Activated CD4-positive, alpha-beta memory T cell treated with anti-CD3 and anti-CD28 coated beads for 36 hours (primary cell): Measurements from ENCODE around the gene ANXA2R. TPM values are rescaled to one million over a fixed set of nuclear protein-coding genes. Genes with fewer than 3 reads are reported as not detected.
"Not testable (repeated sequence)": the region's sequence is repeated elsewhere in the genome, so short reads cannot be mapped to it uniquely, and the experiment has no call there.

ENCODE experiments used
- CTCF ChIA-PET: fragments of 350-600 bp; sonication (Branson Sonifier 250); formaldehyde crosslinking; loops from one replicate; lab custom pipeline; 2021; ENCODE audit warnings: antibody characterized with exemption, inconsistent platforms; lab: Charles Lee
- POLR2A ChIA-PET: fragments of 350-600 bp; sonication (Branson Sonifier 250); formaldehyde crosslinking; loops from one replicate; lab custom pipeline; 2021; ENCODE audit warnings: antibody characterized with exemption; lab: Charles Lee
- DNase-seq: peaks from one replicate; pipeline ENCODE4 v3.0.0-alpha.2; 2020
- H3K27ac Mint-ChIP-seq: one replicate; pipeline ENCODE4 v1.8.0; 2021; ENCODE audit warnings: mixed read lengths
- H3K27me3 Mint-ChIP-seq: one replicate; pipeline ENCODE4 v1.8.0; 2021; ENCODE audit warnings: mixed read lengths
- H3K36me3 Mint-ChIP-seq: one replicate; pipeline ENCODE4 v1.8.0; 2021; ENCODE audit warnings: mixed read lengths
- H3K4me1 Mint-ChIP-seq: one replicate; pipeline ENCODE4 v1.8.0; 2021; ENCODE audit warnings: low read depth, mixed read lengths
- H3K4me3 Mint-ChIP-seq: one replicate; pipeline ENCODE4 v1.8.0; 2021; ENCODE audit warnings: mild to moderate bottlenecking, mixed read lengths
- H3K9me3 Mint-ChIP-seq: one replicate; pipeline ENCODE4 v1.8.0; 2021; ENCODE audit warnings: mixed read lengths
- intact Hi-C: fragments of 100-400 bp; cut with micrococcal nuclease; formaldehyde crosslinking; loops from one replicate; pipeline ENCODE4 v1.15.1; 2023
- total RNA-seq, 2 experiments: library from RNA; stranded (reverse); gene quantifications; one replicate each; pipeline ENCODE4 v1.2.3, GENCODE V29; 2021

The ANXA2R gene
- total RNA-seq, 2 experiments from 2014 or later: 2.8 to 3.8 TPM

- CTCF ChIA-PET: interaction anchor here (0.7 kb wide), 1 partner anchor 75 kb away, joined by 3 read pairs; no protein-coding TSS in a partner anchor
- no peak overlapping the region for H3K27ac Mint-ChIP-seq
Measured at GRCh38 chr5:43027054-43027785, 12.9 kb downstream of the ANXA2R start.

DNA sequence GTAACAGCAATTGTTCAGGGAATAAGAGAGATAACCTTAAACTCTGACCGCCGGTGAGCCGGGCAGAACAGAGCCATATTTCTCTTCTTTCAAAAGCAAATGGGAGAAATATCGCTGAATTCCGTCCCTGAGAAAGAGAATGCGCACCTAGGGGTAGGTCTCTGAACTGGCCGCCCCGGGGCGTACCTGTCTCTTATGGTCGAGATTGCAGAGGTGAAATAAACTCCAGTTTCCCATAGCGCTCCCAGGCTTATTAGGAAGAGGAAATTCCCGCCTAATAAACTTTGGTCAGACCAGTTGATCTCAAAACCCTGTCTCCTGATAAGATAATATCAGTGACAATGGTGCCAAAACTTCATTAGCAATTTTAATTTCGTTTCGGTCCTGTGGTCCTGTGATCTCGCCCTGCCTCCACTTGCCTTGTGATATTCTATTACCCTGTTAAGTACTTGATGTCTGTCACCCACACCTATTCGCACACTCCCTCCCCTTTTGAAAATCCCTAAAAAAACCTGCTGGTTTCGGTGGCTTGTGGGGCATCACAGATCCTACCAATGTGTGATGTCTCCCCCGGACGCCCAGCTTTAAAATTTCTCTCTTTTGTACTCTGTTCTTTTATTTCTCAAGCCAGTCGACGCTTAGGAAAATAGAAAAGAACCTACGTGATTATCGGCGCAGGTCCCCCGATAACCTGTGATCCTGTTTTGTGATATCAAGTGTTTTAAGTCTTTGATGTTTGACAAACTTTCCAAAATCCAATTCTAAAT is 14.8 kb downstream of the ANXA2R start:
- H3K4me1 Mint-ChIP-seq: peaks cover 26% of the 10 kb centered on the region
- POLR2A ChIA-PET, H3K4me3 Mint-ChIP-seq, H3K9me3 Mint-ChIP-seq, intact Hi-C loops, H3K36me3 Mint-ChIP-seq, H3K27me3 Mint-ChIP-seq, DNase-seq, H3K27ac Mint-ChIP-seq: not testable (repeated sequence)
- CTCF ChIA-PET: interaction anchor here (1.1 to 1.2 kb wide), 2 partner anchors 13 to 117 kb away, joined by 3 read pairs; no protein-coding TSS in a partner anchor

More at GRCh38 chr5:43027054-43027785, 12.9 kb downstream of the ANXA2R start:
- DNase-seq: no peak
- intact Hi-C loops: no loop called here
- no peaks in the 10 kb centered on the region for H3K9me3 Mint-ChIP-seq
- POLR2A ChIA-PET: interaction anchor here (0.6 kb wide), 2 partner anchors 19 to 401 kb away, joined by 3 read pairs; no protein-coding TSS in a partner anchor
- H3K27me3 Mint-ChIP-seq: no peaks in the 10 kb centered on the region
- H3K4me3 Mint-ChIP-seq: no peak overlapping the region
- H3K4me1 Mint-ChIP-seq: peaks cover 19% of the 10 kb centered on the region
- H3K36me3 Mint-ChIP-seq: no peaks in the 10 kb centered on the region

DNA sequence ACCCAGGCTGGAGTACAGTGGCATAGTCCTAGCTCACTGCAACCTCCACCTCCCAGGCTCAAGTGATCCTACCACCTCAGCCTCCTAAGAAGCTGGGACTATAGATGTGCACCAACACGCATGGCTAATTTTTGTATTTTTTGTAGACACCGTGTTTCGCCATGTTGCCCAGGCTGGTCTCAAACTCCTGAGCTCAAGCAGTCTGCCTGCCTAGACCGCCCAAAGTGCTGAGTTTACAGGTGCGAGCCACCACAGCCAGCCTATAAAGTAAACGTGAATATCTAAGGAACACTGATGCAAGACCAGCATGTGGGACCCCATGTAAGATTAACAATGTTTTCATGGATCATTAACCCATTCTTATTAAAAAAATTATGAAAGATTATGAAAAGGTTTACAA is 15.9 kb downstream of the ANXA2R start:
- H3K4me3 Mint-ChIP-seq: no peak overlapping the region
- H3K27me3 Mint-ChIP-seq: no peaks in the 10 kb centered on the region
- no peak for DNase-seq
- POLR2A ChIA-PET: interaction anchor here (0.6 kb wide), 1 partner anchor 17 kb away, joined by 3 read pairs; no protein-coding TSS in a partner anchor
- CTCF ChIA-PET: interaction anchor here (0.7 to 1.8 kb wide), 4 partner anchors 15 to 115 kb away, joined by 3 to 5 read pairs (median 4); no protein-coding TSS in a partner anchor
- H3K4me1 Mint-ChIP-seq: peaks cover 19% of the 10 kb centered on the region
- H3K9me3 Mint-ChIP-seq: no peaks in the 10 kb centered on the region
- no peak overlapping the region for H3K27ac Mint-ChIP-seq
- intact Hi-C loops: no loop called here
- no peaks in the 10 kb centered on the region for H3K36me3 Mint-ChIP-seq

DNA sequence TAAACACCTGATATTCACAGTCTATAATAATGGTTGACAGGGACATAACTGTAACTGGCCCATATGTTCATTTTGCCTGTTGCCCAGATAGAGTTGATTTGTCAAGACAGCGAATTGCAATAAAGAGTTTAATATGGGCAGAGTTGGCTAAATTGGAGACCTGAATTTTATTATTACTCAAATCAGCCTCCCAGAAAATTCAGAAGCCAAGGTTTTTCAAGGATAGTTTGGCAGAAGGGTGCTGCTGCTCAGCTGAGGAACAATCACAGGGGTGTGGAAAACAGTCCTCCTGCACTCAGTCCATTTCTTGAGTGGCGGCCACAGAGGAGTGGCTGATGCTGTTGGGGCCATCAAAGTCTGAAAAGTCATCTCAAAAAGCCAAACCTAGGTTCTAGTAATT is 19.0 kb downstream of the ANXA2R start:
- CTCF ChIA-PET: interaction anchor here (0.6 to 7.4 kb wide), 12 partner anchors 9 to 369 kb away, joined by 3 to 126 read pairs (median 8); partner anchors contain the start of genes ANXA2R and HMGCS1
- Mint-ChIP-seq H3K27ac (peak overlapping the region; percentile 56), H3K4me3 (no peak overlapping the region), H3K27me3 (no peaks in the 10 kb centered on the region), H3K4me1 (peaks cover 18% of the 10 kb centered on the region), H3K36me3 (peaks cover 2% of the 10 kb centered on the region), H3K9me3 (no peaks in the 10 kb centered on the region)
- POLR2A ChIA-PET: interaction anchor here (1.4 to 5.9 kb wide), 9 partner anchors 8 to 71 kb away, joined by 5 to 93 read pairs (median 26); no protein-coding TSS in a partner anchor
- intact Hi-C loops: loop anchor here (2.0 kb wide), 1 partner anchor 464 kb away; no protein-coding TSS in a partner anchor
- DNase-seq: no peak

- Mint-ChIP-seq H3K27ac (peak overlapping the region; percentile 98), H3K27me3 (no peaks in the 10 kb centered on the region), H3K4me1 (peaks cover 26% of the 10 kb centered on the region), H3K36me3 (peaks cover 2% of the 10 kb centered on the region), H3K9me3 (no peaks in the 10 kb centered on the region), H3K4me3 (peak overlapping the region; percentile 97)
- intact Hi-C loops: loop anchor here (1.0 to 2.0 kb wide), 5 partner anchors 9 to 464 kb away; partner anchors contain the start of gene ANXA2R
- ChIA-PET CTCF (interaction anchor here (0.8 to 7.4 kb wide), 17 partner anchors 10 to 463 kb away, joined by 3 to 126 read pairs (median 6); partner anchors contain the start of genes ANXA2R, HMGCS1 and TMEM267), POLR2A (interaction anchor here (0.8 to 5.9 kb wide), 13 partner anchors 8 to 464 kb away, joined by 3 to 93 read pairs (median 9); partner anchors contain the start of gene TMEM267)
- DNase-seq: no peak
Measured at GRCh38 chr5:43020399-43020746, 19.7 kb downstream of the ANXA2R start.

DNA sequence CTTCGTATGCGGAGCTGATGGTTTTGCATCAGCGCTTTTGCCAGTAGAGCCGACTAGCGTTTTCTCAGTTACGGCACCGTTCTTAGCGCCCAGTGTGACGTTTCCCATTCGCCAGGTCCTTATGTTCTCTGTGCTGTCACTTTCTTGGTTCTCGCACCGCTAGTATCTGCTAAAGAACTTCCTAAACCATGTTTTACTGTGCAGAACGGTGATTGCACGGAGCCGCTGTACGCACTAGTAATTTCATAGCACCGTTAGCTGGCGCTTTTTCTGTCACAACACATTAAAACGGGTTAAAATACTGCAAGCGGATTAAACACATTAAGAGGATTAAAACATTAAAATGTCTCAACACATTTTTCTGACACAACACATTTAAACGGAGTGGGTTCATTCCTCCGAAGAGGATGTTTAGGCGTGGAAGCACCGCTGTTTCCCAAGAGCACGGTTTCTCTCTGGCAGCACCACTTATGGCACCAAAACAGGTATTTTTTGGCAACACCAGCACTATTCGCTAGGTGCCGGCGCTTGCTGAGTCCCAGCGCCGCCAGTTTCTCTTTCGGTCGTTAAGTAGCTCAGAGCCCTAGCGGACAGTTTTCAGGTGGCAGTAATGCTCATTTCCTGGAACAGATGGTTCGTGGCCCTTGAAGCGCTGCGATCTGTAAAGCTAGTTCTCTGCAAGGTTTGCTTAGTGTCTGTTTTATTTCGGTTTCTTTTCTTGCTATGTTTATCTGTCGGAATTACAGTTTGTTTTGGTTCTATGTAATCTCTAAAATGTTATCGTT is 20.3 kb downstream of the ANXA2R start:
- intact Hi-C loops: loop anchor here (1.0 to 5.0 kb wide), 10 partner anchors 9 to 1118 kb away; partner anchors contain the start of genes ANXA2R, NIM1K, RIMOC1 and ZNF131
- CTCF ChIA-PET: interaction anchor here (0.6 to 7.4 kb wide), 24 partner anchors 11 to 1154 kb away, joined by 3 to 126 read pairs (median 4); partner anchors contain the start of genes ANXA2R, HMGCS1, TMEM267 and ZNF131
- peak; percentile 91 for DNase-seq
- peak overlapping the region; percentile 98 for H3K27ac Mint-ChIP-seq
- H3K4me3 Mint-ChIP-seq: peak overlapping the region; percentile 97
- peaks cover 2% of the 10 kb centered on the region for H3K36me3 Mint-ChIP-seq
- no peaks in the 10 kb centered on the region for H3K27me3 Mint-ChIP-seq
- POLR2A ChIA-PET: interaction anchor here (0.6 to 5.9 kb wide), 15 partner anchors 9 to 464 kb away, joined by 3 to 93 read pairs (median 6); partner anchors contain the start of gene TMEM267
- peaks cover 32% of the 10 kb centered on the region for H3K4me1 Mint-ChIP-seq
- H3K9me3 Mint-ChIP-seq: no peaks in the 10 kb centered on the region

GRCh38 chr5:43019291-43019613 is 20.9 kb downstream of the ANXA2R start:
- DNase-seq: no peak
- ChIA-PET POLR2A (interaction anchor here (1.2 to 5.9 kb wide), 11 partner anchors 11 to 465 kb away, joined by 3 to 93 read pairs (median 24); partner anchors contain the start of gene TMEM267), CTCF (interaction anchor here (1.2 to 7.4 kb wide), 14 partner anchors 11 to 465 kb away, joined by 3 to 126 read pairs (median 8); partner anchors contain the start of genes ANXA2R, TMEM267 and ZNF131)
- Mint-ChIP-seq H3K27me3 (no peaks in the 10 kb centered on the region), H3K27ac (peak overlapping the region; percentile 98), H3K36me3 (peaks cover 2% of the 10 kb centered on the region), H3K4me1 (peaks cover 34% of the 10 kb centered on the region), H3K9me3 (no peaks in the 10 kb centered on the region), H3K4me3 (peak overlapping the region; percentile 97)
- intact Hi-C loops: loop anchor here (1.0 to 5.0 kb wide), 5 partner anchors 46 to 1117 kb away; partner anchors contain the start of genes NIM1K, RIMOC1 and ZNF131

GRCh38 chr5:43017428-43017815 is 22.7 kb downstream of the ANXA2R start:
- no peaks in the 10 kb centered on the region for H3K27me3 Mint-ChIP-seq
- peak overlapping the region; percentile 98 for H3K27ac Mint-ChIP-seq
- POLR2A ChIA-PET: interaction anchor here (0.7 to 5.9 kb wide), 10 partner anchors 9 to 586 kb away, joined by 3 to 93 read pairs (median 7); no protein-coding TSS in a partner anchor
- peaks cover 34% of the 10 kb centered on the region for H3K4me1 Mint-ChIP-seq
- H3K9me3 Mint-ChIP-seq: no peaks in the 10 kb centered on the region
- peak overlapping the region; percentile 97 for H3K4me3 Mint-ChIP-seq
- intact Hi-C loops: loop anchor here (1.0 to 5.0 kb wide), 6 partner anchors 9 to 1115 kb away; partner anchors contain the start of genes NIM1K, RIMOC1 and ZNF131
- DNase-seq: peak; percentile 61
- H3K36me3 Mint-ChIP-seq: peaks cover 2% of the 10 kb centered on the region
- CTCF ChIA-PET: interaction anchor here (0.9 to 7.4 kb wide), 4 partner anchors 9 to 67 kb away, joined by 3 to 126 read pairs (median 66); no protein-coding TSS in a partner anchor

DNA sequence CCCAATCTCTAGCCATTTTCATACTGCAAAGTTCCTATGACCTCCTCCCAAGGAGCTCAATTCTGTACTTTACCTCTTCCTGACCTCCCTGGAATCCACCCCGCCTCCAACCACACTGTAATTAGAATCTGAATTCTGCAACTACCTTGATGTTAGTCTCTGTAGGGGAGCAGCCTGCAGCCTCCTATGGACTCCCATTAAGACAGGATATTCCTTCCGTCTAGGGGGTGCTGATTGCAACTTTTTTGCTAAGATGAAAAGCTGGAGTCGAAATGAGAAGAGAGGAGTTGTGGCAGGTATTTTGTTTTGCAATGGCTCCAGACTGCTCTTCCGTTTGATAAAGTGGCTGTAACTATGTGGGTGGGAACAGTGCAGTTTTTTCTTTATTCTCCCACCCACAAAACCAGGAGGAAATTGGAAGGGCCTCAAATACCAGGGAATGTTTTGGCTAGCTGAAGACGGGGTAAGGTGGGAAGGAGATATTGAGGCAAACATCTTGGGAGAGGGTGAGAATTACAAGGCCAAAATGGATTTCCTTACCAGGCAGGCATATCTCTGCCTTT is 23.8 kb downstream of the ANXA2R start:
- CTCF ChIA-PET: interaction anchor here (1.0 to 7.4 kb wide), 5 partner anchors 8 to 108 kb away, joined by 3 to 126 read pairs (median 4); no protein-coding TSS in a partner anchor
- Mint-ChIP-seq H3K27ac (peak overlapping the region; percentile 98), H3K4me3 (peak overlapping the region; percentile 97), H3K36me3 (peaks cover 2% of the 10 kb centered on the region), H3K27me3 (no peaks in the 10 kb centered on the region), H3K4me1 (peaks cover 33% of the 10 kb centered on the region), H3K9me3 (no peaks in the 10 kb centered on the region)
- POLR2A ChIA-PET: interaction anchor here (0.6 to 5.9 kb wide), 11 partner anchors 8 to 167 kb away, joined by 3 to 93 read pairs (median 5); no protein-coding TSS in a partner anchor
- intact Hi-C loops: loop anchor here (5.0 kb wide), 4 partner anchors 91 to 1114 kb away; partner anchors contain the start of genes NIM1K, RIMOC1 and ZNF131
- DNase-seq: no peak

- no peak overlapping the region for H3K27ac Mint-ChIP-seq
- H3K4me1 Mint-ChIP-seq: peaks cover 42% of the 10 kb centered on the region
Measured at GRCh38 chr5:43014522-43014921, 25.6 kb downstream of the ANXA2R start.

More at GRCh38 chr5:43014522-43014921, 25.6 kb downstream of the ANXA2R start:
- H3K27me3 Mint-ChIP-seq: no peaks in the 10 kb centered on the region
- H3K4me3 Mint-ChIP-seq: no peak overlapping the region
- CTCF ChIA-PET: interaction anchor here (1.0 kb wide), 1 partner anchor 28 kb away, joined by 3 read pairs; no protein-coding TSS in a partner anchor
- no peaks in the 10 kb centered on the region for H3K9me3 Mint-ChIP-seq
- H3K36me3 Mint-ChIP-seq: peaks cover 2% of the 10 kb centered on the region
- intact Hi-C loops: no loop called here
- no peak for DNase-seq
- POLR2A ChIA-PET: no interaction called here
